ENCODE data around the gene BCAT1.
"Not testable (repeated sequence)": the region's sequence is repeated elsewhere in the genome, so short reads cannot be mapped to it uniquely, and the experiment has no call there.

BCAT1 gene

GRCh38 chr12:24948757-24949722 is at the start of gene BCAT1:
Gene BCAT1, minus strand, starts transcription at chr12:24949101. Its CDS starts 169 bp downstream, at chr12:24948932.
- no peak for DNase-seq

- no peak for DNase-seq
Measured at GRCh38 chr12:24997970-24998582, 49.2 kb upstream of the BCAT1 start.

GRCh38 chr12:24997496-24997895 is 48.6 kb upstream of the BCAT1 start:
- no peak for DNase-seq

GRCh38 chr12:24996820-24997219 is 47.9 kb upstream of the BCAT1 start:
- DNase-seq: no peak

GRCh38 chr12:24996102-24996797 is 47.3 kb upstream of the BCAT1 start:
- no peak for DNase-seq

- DNase-seq: no peak
Measured at GRCh38 chr12:24993793-24994192, 44.9 kb upstream of the BCAT1 start.

GRCh38 chr12:24991209-24992049 is 42.5 kb upstream of the BCAT1 start:
- DNase-seq: peak; percentile 24

- DNase-seq: no peak
Measured at GRCh38 chr12:24989216-24989615, 40.3 kb upstream of the BCAT1 start.

GRCh38 chr12:24982250-24982649 is 33.3 kb upstream of the BCAT1 start:
- DNase-seq: no peak

GRCh38 chr12:24979976-24980730 is 31.3 kb upstream of the BCAT1 start:
- DNase-seq: no peak

GRCh38 chr12:24979329-24979728 is 30.4 kb upstream of the BCAT1 start:
- DNase-seq: no peak

- no peak for DNase-seq
Measured at GRCh38 chr12:24977711-24978110, 28.8 kb upstream of the BCAT1 start.

GRCh38 chr12:24977060-24977459 is 28.2 kb upstream of the BCAT1 start:
- no peak for DNase-seq

- no peak for DNase-seq
Measured at GRCh38 chr12:24975425-24975824, 26.5 kb upstream of the BCAT1 start.

- no peak for DNase-seq
Measured at GRCh38 chr12:24974216-24974615, 25.3 kb upstream of the BCAT1 start.

GRCh38 chr12:24972078-24972477 is 23.2 kb upstream of the BCAT1 start:
- no peak for DNase-seq

GRCh38 chr12:24970177-24970576 is 21.3 kb upstream of the BCAT1 start:
- no peak for DNase-seq

GRCh38 chr12:24966951-24967564 is 18.2 kb upstream of the BCAT1 start:
- no peak for DNase-seq

- DNase-seq: no peak
Measured at GRCh38 chr12:24964342-24964741, 15.4 kb upstream of the BCAT1 start.

- no peak for DNase-seq
Measured at GRCh38 chr12:24960222-24960855, 11.4 kb upstream of the BCAT1 start.

GRCh38 chr12:24956351-24956750 is 7.5 kb upstream of the BCAT1 start:
- DNase-seq: not testable (repeated sequence)
